ENCODE data around the gene RNF121.
"Not testable (repeated sequence)": the region's sequence is repeated elsewhere in the genome, so short reads cannot be mapped to it uniquely, and the experiment has no call there.

The RNF121 gene

DNA sequence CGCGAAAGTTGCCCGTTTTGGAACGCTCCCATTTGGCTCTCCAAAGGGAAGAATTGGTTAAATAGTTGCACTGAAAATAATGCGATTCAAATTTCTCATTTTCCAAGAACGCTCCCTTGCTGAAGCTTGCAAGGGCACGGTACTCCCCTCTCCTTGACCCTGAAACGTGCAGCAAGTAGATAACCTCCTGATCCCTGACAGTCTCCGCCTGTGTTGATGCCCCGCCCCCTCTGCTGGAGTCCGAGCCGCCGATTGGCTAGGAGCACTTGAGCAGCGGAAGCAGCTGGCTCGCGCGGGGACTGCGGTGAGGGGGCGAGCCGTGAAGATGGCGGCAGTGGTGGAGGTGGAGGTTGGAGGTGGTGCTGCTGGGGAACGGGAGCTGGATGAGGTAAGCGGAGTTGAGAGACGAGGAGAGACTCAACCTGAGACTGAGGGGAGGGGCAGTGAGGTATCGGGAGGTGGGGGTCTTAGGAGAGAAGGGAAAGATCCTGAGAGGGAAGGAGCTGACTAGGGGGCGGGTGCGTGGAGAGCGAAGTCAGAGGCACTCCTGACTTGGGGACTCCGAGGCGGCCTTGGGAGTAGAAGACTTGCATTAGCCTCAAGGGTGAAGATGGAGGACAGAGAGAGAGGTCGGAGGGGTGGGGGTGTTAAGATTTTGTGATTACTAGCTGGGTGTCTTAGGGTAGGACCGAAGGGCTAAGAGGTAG lies at the start of gene RNF121:
RNF121 (plus strand) TSS at position 310 of the 707 bp plus-strand sequence; CDS start at position 326, 16 bp downstream.
- DNase-seq, result peak; percentile 97

GRCh38 chr11:71885806-71886205 lies 43.0 kb upstream of the RNF121 start:
- DNase-seq, result not testable (repeated sequence)

- not testable (repeated sequence) for DNase-seq
Measured at GRCh38 chr11:71888335-71889010, 40.4 kb upstream of the RNF121 start.

GRCh38 chr11:71889181-71889872 lies 39.5 kb upstream of the RNF121 start:
- not testable (repeated sequence) for DNase-seq

- DNase-seq, result no peak
Measured at GRCh38 chr11:71895961-71896360, 32.9 kb upstream of the RNF121 start.

DNA sequence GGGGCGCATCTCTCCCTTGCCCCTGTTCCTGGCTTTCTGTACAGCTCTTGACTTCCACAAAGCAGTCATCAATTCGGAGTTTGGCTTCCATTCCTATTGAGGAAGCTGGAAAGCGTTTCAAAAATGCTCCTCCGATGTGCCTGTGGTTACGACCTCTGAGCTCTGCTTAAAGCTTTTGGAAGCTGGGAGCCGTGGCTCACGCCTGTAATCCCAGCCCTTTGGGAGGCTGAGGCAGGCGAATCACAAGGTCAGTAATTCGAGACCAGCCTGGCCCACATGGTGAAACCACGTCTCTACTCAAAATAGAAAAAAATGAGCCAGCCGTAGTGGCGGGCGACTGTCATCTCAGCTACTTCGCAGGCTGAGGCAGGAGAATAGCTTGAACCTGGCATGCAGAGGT lies 27.7 kb upstream of the RNF121 start:
- not testable (repeated sequence) for DNase-seq

DNA sequence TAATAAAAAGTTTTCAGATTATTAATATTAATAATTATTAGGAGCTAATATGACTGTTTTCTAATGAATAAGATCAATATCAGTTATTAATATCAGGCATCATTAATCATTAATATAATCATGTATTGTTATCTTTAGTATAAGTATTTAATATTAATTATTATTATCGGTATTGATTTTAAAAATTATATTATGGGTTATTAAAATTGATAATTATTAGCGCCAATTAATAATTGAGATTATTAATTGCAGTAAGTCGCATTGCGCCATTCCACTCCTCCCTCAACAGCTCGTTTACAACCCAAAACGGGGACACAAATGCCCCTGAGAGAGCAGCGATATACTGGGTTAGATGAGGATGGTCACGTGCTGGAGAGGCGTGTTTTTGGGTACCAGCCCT lies 20.6 kb upstream of the RNF121 start:
- no peak for DNase-seq

GRCh38 chr11:71910775-71911174 lies 18.1 kb upstream of the RNF121 start:
- not testable (repeated sequence) for DNase-seq

DNA sequence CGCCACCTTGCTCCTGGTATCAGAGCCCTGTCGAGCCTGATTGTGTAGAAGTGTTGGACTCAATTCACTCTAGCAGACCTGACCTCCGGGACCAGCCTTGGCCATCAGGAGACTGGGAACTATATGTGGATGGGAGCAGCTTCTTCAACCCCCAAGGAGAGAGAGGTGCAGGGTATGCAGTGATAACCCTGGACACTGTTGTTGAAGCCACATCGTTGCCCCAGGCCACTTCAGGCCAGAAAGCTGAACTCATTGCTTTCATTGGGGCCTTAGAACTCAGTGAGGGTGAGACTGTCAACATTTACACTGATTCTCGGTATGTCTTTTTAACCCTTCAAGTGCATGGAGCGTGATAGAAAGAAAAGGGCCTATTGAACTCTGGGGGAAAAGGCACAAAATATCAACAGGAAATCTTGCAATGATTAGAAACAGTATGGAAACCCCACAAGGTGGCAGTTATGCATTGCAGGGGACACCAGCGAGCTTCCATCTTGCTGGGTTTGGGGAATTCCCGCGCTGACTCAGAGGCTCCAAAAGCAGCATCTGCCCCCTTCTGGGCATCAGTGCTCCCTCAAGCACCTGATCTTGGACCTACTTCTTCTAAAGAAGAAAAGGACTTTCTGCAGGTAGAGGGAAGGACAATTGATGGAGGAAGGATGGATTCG lies 17.4 kb upstream of the RNF121 start:
- DNase-seq, result not testable (repeated sequence)

DNA sequence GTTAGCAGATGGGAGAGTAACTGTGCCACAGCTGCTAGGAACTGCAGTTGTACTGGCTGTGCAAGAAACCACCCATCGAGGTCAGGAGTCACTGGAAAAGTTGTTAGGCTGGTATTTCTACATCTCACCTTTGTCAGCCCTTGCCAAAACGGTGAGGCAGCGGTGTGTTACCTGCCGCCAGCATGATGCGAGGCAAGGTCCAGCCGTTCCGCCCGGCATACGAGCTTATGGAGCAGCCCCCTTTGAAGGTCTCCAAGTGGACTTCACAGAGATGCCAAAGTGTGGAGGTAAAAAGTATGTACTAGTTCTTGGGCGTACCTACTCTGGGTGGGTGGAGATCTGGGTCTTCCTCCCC lies 16.9 kb upstream of the RNF121 start:
- DNase-seq, result not testable (repeated sequence)

GRCh38 chr11:71913756-71914526 lies 14.9 kb upstream of the RNF121 start:
- no peak for DNase-seq

DNA sequence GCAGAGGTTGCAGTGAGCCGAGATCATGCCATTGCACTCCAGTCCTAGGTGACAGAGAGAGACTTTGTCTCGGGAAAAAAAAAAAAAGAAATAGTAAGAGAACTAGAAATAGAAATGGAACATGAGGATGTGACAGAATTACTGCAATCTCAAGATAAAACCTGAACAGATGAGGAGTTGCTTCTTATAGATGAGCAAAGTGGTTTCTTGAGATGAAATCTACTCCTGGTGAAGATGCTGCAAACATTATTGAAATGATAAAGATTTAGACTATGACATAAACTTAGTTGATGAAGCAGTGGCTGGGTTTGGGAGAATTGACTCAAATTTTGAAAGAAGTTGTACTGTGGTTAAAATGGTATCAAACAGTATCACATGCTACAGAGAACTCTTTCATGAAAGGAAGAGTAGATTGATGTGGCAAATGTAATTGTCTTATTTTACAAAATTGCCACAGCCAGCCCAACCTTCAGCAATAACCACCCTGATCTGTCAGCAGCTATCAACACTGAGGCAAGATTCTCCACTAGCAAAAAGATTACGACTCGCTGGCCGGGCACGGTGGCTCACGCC lies 14.1 kb upstream of the RNF121 start:
- DNase-seq, result no peak

GRCh38 chr11:71917646-71918140 lies 11.2 kb upstream of the RNF121 start:
- DNase-seq, result no peak

- no peak for DNase-seq
Measured at GRCh38 chr11:71927820-71928736, 768 bp upstream of the RNF121 start, which contains the start of gene XNDC1N. XNDC1N (minus strand) TSS chr11:71928594; CDS start chr11:71923353, 5,241 bp downstream.

DNA sequence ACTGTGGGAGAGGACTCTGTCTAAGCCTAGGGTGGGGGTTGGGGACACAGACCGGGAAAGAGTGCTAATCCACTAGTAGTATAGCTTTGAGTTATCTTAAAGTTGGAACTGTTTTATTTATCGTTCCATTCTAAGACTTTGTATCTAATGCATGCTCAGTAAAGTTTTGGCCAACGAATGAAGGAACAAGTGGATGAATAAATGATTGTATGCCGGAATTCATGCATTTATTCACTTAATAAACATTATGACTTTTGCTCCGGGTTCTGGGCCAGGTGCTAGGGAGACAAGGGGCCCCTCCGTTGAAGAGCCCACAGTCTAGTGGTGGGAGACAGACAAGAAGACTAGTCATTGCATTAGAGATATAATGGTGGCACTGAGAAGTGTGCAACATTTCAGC lies 645 bp downstream of the RNF121 start:
- no peak for DNase-seq

GRCh38 chr11:71930556-71931244 lies 1.9 kb downstream of the RNF121 start:
- no peak for DNase-seq

GRCh38 chr11:71931245-71931602 lies 2.4 kb downstream of the RNF121 start:
- DNase-seq, result no peak

DNA sequence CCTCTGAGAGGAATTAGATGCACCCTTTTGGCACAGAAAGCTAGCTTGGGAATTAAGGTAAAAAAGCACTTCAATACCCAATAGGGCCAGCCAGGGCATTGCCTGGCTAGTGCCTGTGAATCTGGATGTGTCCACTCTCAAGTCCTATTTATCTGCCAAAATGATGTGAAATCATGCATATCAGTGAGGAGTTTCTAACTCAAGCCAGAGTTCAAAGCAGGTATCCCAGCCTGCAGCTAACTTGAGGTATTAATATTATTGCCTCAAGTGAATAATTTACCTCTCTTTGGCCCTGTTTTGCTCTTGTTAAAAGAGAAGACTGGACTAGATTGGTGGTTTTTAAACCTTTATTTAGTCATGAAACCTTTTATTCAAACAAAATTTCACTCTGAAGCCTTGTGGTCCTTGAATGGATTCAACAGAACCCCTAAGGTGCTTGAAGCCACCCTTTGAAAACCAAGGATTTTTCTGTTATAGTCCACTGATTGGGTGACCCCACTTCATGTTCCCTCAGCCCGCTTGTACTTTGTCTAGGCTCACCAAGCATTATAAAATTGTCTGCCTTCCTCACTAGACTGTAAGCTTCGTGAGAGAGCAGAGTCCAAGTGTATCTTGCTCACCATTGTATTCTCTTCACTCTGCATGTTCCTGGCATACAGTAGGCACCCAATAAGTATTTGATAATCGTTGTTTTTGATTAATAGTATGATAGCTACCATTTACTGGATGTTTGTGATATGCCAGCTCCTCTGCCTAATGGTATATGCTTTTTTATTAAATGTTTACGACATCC lies 4.5 kb downstream of the RNF121 start:
- no peak for DNase-seq

GRCh38 chr11:71934213-71934612 lies 5.4 kb downstream of the RNF121 start:
- DNase-seq, result no peak

All from left hindlimb (tissue), 1 donor.